Measurements from ENCODE around the gene LIN28A.

GRCh38 chr1:26477446-26478152 lies 67.0 kb downstream of the LIN28A start:
- TF ChIP-seq MAX (IDR thresholded peaks at IDR 0.05) (no peak), FOXM1 (IDR thresholded peaks at IDR 0.05; ENCODE audit: borderline replicate concordance, low read depth) (no peak), YY1 (IDR thresholded peaks at IDR 0.05; ENCODE audit: low read depth) (no peak), RAD21 (IDR thresholded peaks at IDR 0.05; ENCODE audit: low read depth) (no peak), REST (IDR thresholded peaks at IDR 0.05; ENCODE audit: low read depth) (no peak), CEBPB (IDR thresholded peaks at IDR 0.05) (no peak), TAF1 (IDR thresholded peaks at IDR 0.05; ENCODE audit: low read depth) (no peak), NFIC (IDR thresholded peaks at IDR 0.05) (no peak), EP300 (IDR thresholded peaks at IDR 0.05; ENCODE audit: borderline replicate concordance) (no peak), EGR1 (IDR thresholded peaks at IDR 0.05) (no peak), TCF12 (IDR thresholded peaks at IDR 0.05; ENCODE audit: low read depth) (no peak), TEAD4 (IDR thresholded peaks at IDR 0.05) (no peak)
